OCI-LY3 (cell line): ENCODE data around the gene ADARB2.

Experiments used
- H2AFZ ChIP-seq: fragments of 200-600, 300-600 bp; shearing (Covaris generic); 2 replicates; pipeline ENCODE4 v1.6.0; 2014; ENCODE audit warnings: antibody characterized with exemption, low read depth, low read length
- H3K27ac ChIP-seq: fragments of 200-600, 300-600 bp; sonication (generic); 2 replicates; pipeline ENCODE4 v1.5.1; 2014; ENCODE audit warnings: mild to moderate bottlenecking, low read length, moderate library complexity, mixed read lengths
- H3K27me3 ChIP-seq: fragments of 200-600, 300-600 bp; sonication (generic); 2 replicates; pipeline ENCODE4 v1.6.1; 2014; ENCODE audit warnings: low read depth, low read length, mixed read lengths
- H3K36me3 ChIP-seq: fragments of 200-600, 300-600 bp; sonication (generic); replicated peaks from 2 replicates; pipeline ENCODE3; 2014; ENCODE audit warnings: low read depth, low read length, mixed read lengths
- H3K4me1 ChIP-seq: fragments of 300-600, 200-600 bp; sonication (generic); 2 replicates; pipeline ENCODE4 v1.6.1; 2014; ENCODE audit warnings: low read length, mixed read lengths
- H3K4me2 ChIP-seq: fragments of 200-600, 300-600 bp; sonication (generic); 2 replicates; pipeline ENCODE4 v1.6.1; 2014; ENCODE audit warnings: low read length, mixed read lengths
- H3K4me3 ChIP-seq: fragments of 300-600, 200-600 bp; sonication (generic); 2 replicates; pipeline ENCODE4 v1.5.1; 2014; ENCODE audit warnings: antibody characterized with exemption, mild to moderate bottlenecking, low read length, moderate library complexity
- H3K79me2 ChIP-seq: fragments of 300-600, 200-600 bp; shearing (Covaris generic); 2 replicates; pipeline ENCODE4 v1.6.1; 2014; ENCODE audit warnings: mild to moderate bottlenecking, low read length, mixed read lengths
- H3K9ac ChIP-seq: fragments of 300-600, 200-600 bp; shearing (Covaris generic); 2 replicates; pipeline ENCODE4 v1.6.0; 2014; ENCODE audit warnings: mild to moderate bottlenecking, low read length, moderate library complexity
- H3K9me3 ChIP-seq: fragments of 200-600, 300-600 bp; shearing (Covaris generic); 2 replicates; pipeline ENCODE4 v1.6.1; 2014; ENCODE audit warnings: low read length, mixed read lengths; ENCODE audit not compliant: insufficient read depth
- H4K20me1 ChIP-seq: fragments of 200-600, 300-600 bp; sonication (generic); 2 replicates; pipeline ENCODE4 v1.6.1; 2016; ENCODE audit warnings: low read length, mixed read lengths; ENCODE audit not compliant: insufficient read depth
- EZH2phosphoT487 ChIP-seq: fragments of 200-600 bp; shearing (Covaris generic); IDR thresholded peaks from 2 replicates; pipeline ENCODE4 v1.6.1; 2018; ENCODE audit warnings: antibody characterized with exemption, mixed run types, low read depth
- TF ChIP-seq, protein P1 (sequence below): fragments of 200-600, 300-600 bp; sonication (generic); IDR thresholded peaks from 2 replicates; pipeline ENCODE4 v1.5.1; 2014; ENCODE audit warnings: antibody characterized with exemption, low read length, low read depth

Gene ADARB2

DNA sequence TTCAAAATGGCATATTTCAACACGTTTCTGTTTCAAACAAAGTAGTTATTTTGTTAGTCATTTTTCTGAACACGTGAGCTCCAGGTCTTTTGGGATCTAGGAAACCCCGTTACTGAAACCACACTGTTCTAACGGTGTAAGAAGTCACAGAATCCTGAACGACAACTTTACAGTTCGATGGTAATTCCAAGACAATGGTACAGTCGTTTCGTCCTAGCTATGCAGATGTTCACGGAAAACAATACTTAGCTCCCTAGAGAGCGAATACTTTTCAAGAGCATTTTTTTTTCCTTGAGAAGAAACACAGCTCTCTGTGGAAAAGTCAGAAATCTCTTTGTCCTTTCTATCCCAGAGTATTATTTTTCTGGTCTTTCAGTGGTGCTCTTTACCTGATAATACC lies 254.1 kb downstream of the ADARB2 start:
- no peaks in the 10 kb centered on the region for H4K20me1 ChIP-seq
- H3K79me2 ChIP-seq, result no peaks in the 10 kb centered on the region
- H3K27me3 ChIP-seq, result no peaks in the 10 kb centered on the region
- TF ChIP-seq, protein P1, sequence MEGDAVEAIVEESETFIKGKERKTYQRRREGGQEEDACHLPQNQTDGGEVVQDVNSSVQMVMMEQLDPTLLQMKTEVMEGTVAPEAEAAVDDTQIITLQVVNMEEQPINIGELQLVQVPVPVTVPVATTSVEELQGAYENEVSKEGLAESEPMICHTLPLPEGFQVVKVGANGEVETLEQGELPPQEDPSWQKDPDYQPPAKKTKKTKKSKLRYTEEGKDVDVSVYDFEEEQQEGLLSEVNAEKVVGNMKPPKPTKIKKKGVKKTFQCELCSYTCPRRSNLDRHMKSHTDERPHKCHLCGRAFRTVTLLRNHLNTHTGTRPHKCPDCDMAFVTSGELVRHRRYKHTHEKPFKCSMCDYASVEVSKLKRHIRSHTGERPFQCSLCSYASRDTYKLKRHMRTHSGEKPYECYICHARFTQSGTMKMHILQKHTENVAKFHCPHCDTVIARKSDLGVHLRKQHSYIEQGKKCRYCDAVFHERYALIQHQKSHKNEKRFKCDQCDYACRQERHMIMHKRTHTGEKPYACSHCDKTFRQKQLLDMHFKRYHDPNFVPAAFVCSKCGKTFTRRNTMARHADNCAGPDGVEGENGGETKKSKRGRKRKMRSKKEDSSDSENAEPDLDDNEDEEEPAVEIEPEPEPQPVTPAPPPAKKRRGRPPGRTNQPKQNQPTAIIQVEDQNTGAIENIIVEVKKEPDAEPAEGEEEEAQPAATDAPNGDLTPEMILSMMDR, result no peak
- TF ChIP-seq EZH2phosphoT487, result no peak
- H3K27ac ChIP-seq, result no peak overlapping the region
- no peaks in the 10 kb centered on the region for H3K36me3 ChIP-seq
- H3K4me1 ChIP-seq, result no peaks in the 10 kb centered on the region
- no peak overlapping the region for H3K4me2 ChIP-seq
- no peak overlapping the region for H3K4me3 ChIP-seq
- H3K9me3 ChIP-seq, result no peaks in the 10 kb centered on the region
- no peak overlapping the region for H3K9ac ChIP-seq
- no peak overlapping the region for H2AFZ ChIP-seq

DNA sequence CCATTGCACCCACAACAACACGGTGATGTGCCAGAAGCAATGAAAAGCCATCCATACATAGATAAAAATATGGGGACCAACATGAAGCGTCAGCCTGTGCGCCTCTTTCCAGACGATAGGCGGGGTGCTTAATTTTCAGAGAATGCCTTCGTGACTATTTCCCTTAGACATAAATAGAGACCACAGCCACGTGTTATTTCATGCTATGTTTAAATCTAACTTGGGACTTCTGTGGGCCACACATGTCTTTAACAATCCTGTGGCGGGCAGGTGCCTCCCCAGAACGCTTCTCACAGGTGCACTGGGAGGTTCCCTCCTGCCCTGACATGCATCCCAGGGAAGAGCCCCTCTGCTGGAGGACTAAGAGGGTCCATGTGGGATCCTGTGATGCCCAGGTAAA lies 259.7 kb downstream of the ADARB2 start:
- Histone ChIP-seq H3K4me2 (no peak overlapping the region), H3K79me2 (no peaks in the 10 kb centered on the region), H2AFZ (no peak overlapping the region), H3K27me3 (no peaks in the 10 kb centered on the region), H3K27ac (no peak overlapping the region), H3K9me3 (no peaks in the 10 kb centered on the region), H3K4me3 (no peak overlapping the region), H3K36me3 (no peaks in the 10 kb centered on the region), H3K9ac (no peak overlapping the region), H3K4me1 (no peaks in the 10 kb centered on the region), H4K20me1 (no peaks in the 10 kb centered on the region)
- TF ChIP-seq, protein P1, result no peak
- TF ChIP-seq EZH2phosphoT487, result no peak

DNA sequence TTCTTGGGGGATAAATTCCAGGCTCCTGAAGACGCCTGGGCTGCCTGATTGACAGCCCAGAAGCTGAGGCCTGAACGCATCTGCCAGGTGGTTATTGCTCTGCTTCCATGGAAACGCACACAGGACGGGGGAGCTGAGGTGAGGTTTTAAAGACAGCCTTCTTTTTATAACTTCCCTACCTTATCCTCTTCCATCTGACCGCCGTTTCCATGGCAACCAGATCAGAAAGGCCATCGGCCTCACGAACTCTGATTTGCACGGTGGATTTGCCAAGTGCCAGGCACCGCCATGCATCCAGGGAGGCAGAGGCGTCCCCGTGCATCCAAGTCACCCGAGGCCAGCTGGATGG lies 260.9 kb downstream of the ADARB2 start:
- Histone ChIP-seq H3K79me2 (no peaks in the 10 kb centered on the region), H4K20me1 (no peaks in the 10 kb centered on the region), H3K4me3 (no peak overlapping the region), H3K9me3 (no peaks in the 10 kb centered on the region), H3K36me3 (no peaks in the 10 kb centered on the region), H3K27ac (no peak overlapping the region), H2AFZ (no peak overlapping the region), H3K4me2 (no peak overlapping the region), H3K4me1 (no peaks in the 10 kb centered on the region), H3K9ac (no peak overlapping the region), H3K27me3 (no peaks in the 10 kb centered on the region)
- TF ChIP-seq, protein P1, result no peak
- no peak for TF ChIP-seq EZH2phosphoT487

DNA sequence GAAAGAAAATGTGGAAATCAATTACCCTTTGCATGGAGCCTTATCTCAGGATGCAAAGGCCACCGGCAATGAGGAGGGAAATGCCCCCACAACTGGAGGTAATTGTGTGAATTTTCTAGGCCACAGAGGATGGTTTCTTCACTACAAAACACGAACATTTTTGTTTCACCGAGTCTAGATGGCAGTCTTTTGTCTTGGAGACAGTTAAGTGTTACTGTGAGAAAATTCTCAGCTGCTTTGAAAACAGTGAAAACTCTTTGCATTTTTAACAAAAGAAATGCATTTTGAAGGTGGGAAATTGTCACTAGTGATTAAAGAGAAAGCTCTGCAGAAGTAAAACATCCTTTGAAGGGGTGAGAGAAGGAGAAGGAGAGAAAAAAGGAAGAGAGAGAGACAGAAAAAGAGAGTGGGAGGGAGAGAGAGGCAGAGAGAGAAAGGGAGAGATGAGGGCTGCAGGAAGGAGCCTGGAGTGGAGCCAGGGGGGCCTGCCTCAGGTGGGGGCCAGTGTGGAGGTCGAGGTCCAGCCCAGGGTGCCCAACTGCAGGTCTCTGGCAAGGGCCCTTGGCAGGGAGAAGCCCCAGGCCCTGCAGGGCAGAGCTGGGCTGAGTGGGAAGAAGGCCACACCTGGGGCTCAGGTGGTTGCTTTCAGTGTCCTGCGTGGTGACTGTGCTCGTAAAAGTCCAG lies 261.4 kb downstream of the ADARB2 start:
- H3K9me3 ChIP-seq, result no peaks in the 10 kb centered on the region
- no peak overlapping the region for H3K4me3 ChIP-seq
- no peak overlapping the region for H2AFZ ChIP-seq
- no peaks in the 10 kb centered on the region for H3K4me1 ChIP-seq
- no peaks in the 10 kb centered on the region for H3K27me3 ChIP-seq
- H3K27ac ChIP-seq, result no peak overlapping the region
- H3K9ac ChIP-seq, result no peak overlapping the region
- no peak overlapping the region for H3K4me2 ChIP-seq
- no peaks in the 10 kb centered on the region for H3K79me2 ChIP-seq
- TF ChIP-seq, protein P1, result no peak
- TF ChIP-seq EZH2phosphoT487, result no peak
- H3K36me3 ChIP-seq, result no peaks in the 10 kb centered on the region
- H4K20me1 ChIP-seq, result no peaks in the 10 kb centered on the region
